ENCODE measurements around the gene CTSK. TPM values are rescaled to one million over a fixed set of nuclear protein-coding genes. Genes with fewer than 3 reads are reported as not detected.

CTSK gene
- total RNA-seq, 1 experiment from 2014 or later: 3.5 TPM

DNA sequence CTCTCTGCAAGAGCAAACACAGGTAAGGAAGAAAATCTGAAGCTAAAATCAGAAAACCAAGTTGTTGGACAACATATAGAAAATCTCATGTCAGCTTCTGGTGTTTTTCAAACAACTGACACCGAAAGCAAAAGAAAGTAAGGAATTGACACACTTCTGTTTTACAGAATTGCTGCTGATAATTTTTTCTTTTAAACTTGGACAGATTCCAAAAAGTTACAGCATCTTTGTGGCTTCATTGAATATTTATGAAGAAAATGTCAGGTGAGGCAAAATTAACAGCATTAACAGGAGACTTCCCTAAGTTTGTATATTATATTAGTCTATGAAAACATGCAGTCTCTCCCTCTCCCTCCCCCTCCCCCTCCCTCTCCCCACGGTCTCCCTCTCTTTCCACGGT is 27.6 kb downstream of the CTSK start:
- no peak overlapping the region for H3K4me3 ChIP-seq (replicated peaks in 1 of 2; ENCODE audit: low read depth in 1 of 2, low read length in 2 of 2)
- BruUV-seq (replicated peaks): no TSS peak
- TF ChIP-seq FOSL1 (IDR thresholded peaks at IDR 0.05; ENCODE audit: low read depth): no peak
- TF ChIP-seq POLR2AphosphoS5 (IDR thresholded peaks at IDR 0.05; ENCODE audit: low read depth, low read length): no peak
- no peak for TF ChIP-seq TCF7L2 (IDR thresholded peaks at IDR 0.05; ENCODE audit: borderline replicate concordance, extremely low read depth, insufficient read depth, insufficient read length)
- TF ChIP-seq, protein P1, sequence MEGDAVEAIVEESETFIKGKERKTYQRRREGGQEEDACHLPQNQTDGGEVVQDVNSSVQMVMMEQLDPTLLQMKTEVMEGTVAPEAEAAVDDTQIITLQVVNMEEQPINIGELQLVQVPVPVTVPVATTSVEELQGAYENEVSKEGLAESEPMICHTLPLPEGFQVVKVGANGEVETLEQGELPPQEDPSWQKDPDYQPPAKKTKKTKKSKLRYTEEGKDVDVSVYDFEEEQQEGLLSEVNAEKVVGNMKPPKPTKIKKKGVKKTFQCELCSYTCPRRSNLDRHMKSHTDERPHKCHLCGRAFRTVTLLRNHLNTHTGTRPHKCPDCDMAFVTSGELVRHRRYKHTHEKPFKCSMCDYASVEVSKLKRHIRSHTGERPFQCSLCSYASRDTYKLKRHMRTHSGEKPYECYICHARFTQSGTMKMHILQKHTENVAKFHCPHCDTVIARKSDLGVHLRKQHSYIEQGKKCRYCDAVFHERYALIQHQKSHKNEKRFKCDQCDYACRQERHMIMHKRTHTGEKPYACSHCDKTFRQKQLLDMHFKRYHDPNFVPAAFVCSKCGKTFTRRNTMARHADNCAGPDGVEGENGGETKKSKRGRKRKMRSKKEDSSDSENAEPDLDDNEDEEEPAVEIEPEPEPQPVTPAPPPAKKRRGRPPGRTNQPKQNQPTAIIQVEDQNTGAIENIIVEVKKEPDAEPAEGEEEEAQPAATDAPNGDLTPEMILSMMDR (IDR thresholded peaks at IDR 0.05 in 2 of 3, conservative IDR thresholded peaks at IDR 0.05 in 1 of 3; ENCODE audit: borderline replicate concordance in 1 of 3, insufficient read depth in 1 of 3, low read depth in 2 of 3, low read length in 2 of 3): no peak
- TF ChIP-seq CBX3 (IDR thresholded peaks at IDR 0.05; ENCODE audit: low read depth): no peak
- no peak for TF ChIP-seq EZH2phosphoT487 (IDR thresholded peaks at IDR 0.05; ENCODE audit: borderline replicate concordance)
- TF ChIP-seq JUND (IDR thresholded peaks at IDR 0.05): no peak
- no peak for TF ChIP-seq EZH2 (IDR thresholded peaks at IDR 0.05)
- TF ChIP-seq YY1 (IDR thresholded peaks at IDR 0.05; ENCODE audit: extremely low read depth, insufficient replicate concordance, low read depth, low read length): no peak
- no peak for TF ChIP-seq ZNF274 (IDR thresholded peaks at IDR 0.05; ENCODE audit: low read depth, low read length)
- TF ChIP-seq ELF1 (IDR thresholded peaks at IDR 0.05; ENCODE audit: borderline replicate concordance, low read depth): no peak
- TF ChIP-seq, protein P2, sequence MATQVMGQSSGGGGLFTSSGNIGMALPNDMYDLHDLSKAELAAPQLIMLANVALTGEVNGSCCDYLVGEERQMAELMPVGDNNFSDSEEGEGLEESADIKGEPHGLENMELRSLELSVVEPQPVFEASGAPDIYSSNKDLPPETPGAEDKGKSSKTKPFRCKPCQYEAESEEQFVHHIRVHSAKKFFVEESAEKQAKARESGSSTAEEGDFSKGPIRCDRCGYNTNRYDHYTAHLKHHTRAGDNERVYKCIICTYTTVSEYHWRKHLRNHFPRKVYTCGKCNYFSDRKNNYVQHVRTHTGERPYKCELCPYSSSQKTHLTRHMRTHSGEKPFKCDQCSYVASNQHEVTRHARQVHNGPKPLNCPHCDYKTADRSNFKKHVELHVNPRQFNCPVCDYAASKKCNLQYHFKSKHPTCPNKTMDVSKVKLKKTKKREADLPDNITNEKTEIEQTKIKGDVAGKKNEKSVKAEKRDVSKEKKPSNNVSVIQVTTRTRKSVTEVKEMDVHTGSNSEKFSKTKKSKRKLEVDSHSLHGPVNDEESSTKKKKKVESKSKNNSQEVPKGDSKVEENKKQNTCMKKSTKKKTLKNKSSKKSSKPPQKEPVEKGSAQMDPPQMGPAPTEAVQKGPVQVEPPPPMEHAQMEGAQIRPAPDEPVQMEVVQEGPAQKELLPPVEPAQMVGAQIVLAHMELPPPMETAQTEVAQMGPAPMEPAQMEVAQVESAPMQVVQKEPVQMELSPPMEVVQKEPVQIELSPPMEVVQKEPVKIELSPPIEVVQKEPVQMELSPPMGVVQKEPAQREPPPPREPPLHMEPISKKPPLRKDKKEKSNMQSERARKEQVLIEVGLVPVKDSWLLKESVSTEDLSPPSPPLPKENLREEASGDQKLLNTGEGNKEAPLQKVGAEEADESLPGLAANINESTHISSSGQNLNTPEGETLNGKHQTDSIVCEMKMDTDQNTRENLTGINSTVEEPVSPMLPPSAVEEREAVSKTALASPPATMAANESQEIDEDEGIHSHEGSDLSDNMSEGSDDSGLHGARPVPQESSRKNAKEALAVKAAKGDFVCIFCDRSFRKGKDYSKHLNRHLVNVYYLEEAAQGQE (IDR thresholded peaks at IDR 0.05; ENCODE audit: low read depth): no peak
- TF ChIP-seq RAD21 (IDR thresholded peaks at IDR 0.05; ENCODE audit: low read depth): no peak
- TF ChIP-seq CEBPB (IDR thresholded peaks at IDR 0.05; ENCODE audit: low read depth): no peak
- no peak for TF ChIP-seq POLR2A (IDR thresholded peaks at IDR 0.05; ENCODE audit: borderline replicate concordance, extremely low read depth, insufficient read depth, insufficient read length)
- TF ChIP-seq, protein P3, sequence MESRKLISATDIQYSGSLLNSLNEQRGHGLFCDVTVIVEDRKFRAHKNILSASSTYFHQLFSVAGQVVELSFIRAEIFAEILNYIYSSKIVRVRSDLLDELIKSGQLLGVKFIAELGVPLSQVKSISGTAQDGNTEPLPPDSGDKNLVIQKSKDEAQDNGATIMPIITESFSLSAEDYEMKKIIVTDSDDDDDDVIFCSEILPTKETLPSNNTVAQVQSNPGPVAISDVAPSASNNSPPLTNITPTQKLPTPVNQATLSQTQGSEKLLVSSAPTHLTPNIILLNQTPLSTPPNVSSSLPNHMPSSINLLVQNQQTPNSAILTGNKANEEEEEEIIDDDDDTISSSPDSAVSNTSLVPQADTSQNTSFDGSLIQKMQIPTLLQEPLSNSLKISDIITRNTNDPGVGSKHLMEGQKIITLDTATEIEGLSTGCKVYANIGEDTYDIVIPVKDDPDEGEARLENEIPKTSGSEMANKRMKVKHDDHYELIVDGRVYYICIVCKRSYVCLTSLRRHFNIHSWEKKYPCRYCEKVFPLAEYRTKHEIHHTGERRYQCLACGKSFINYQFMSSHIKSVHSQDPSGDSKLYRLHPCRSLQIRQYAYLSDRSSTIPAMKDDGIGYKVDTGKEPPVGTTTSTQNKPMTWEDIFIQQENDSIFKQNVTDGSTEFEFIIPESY (IDR thresholded peaks at IDR 0.05; ENCODE audit: extremely low read depth, insufficient replicate concordance, low read length): no peak
- no peak for TF ChIP-seq ATF3 (IDR thresholded peaks at IDR 0.05)
- TF ChIP-seq SIN3A (IDR thresholded peaks at IDR 0.05; ENCODE audit: low read depth): no peak
- no peak for TF ChIP-seq SRF (IDR thresholded peaks at IDR 0.05; ENCODE audit: low read depth)
- TF ChIP-seq, protein P4, sequence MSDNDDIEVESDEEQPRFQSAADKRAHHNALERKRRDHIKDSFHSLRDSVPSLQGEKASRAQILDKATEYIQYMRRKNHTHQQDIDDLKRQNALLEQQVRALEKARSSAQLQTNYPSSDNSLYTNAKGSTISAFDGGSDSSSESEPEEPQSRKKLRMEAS (IDR thresholded peaks at IDR 0.05): no peak
- no peak for DNase-seq (ENCODE audit: low read depth, low spot score)
- H3K27me3 ChIP-seq (ENCODE audit: insufficient read depth, low read length): no peaks in the 10 kb centered on the region
- no peak overlapping the region for H3K27ac ChIP-seq (ENCODE audit: low read depth, low read length)
- CTCF ChIA-PET: no interaction called here
- no peak for ATAC-seq
- intact Hi-C loops (cut with micrococcal nuclease): no loop called here
- no peaks in the 10 kb centered on the region for H3K9me2 ChIP-seq (ENCODE audit: insufficient read depth)
- no peaks in the 10 kb centered on the region for H4K20me1 ChIP-seq (ENCODE audit: insufficient read depth)
- RAD21 ChIA-PET (ENCODE audit: low non-redundant PET in 1 of 2, low total read pairs in 2 of 2, uncharacterized antibody in 2 of 2, unreplicated experiment in 2 of 2): no interaction called here
- H3K79me2 ChIP-seq (ENCODE audit: insufficient read depth, low read length): no peaks in the 10 kb centered on the region
- POLR2A ChIA-PET: no interaction called here
- H3K36me3 ChIP-seq (ENCODE audit: control insufficient read depth in 1 of 2, insufficient read depth in 2 of 2, low read length in 2 of 2): no peaks in the 10 kb centered on the region
- H3K4me2 ChIP-seq (ENCODE audit: low read length): no peak overlapping the region
- peaks cover 0 to 4% of the 10 kb centered on the region in 2 experiments; a peak in 2 of 4 replicates for H3K4me1 ChIP-seq (ENCODE audit: control insufficient read depth in 1 of 2, insufficient read depth in 2 of 2, low read length in 2 of 2)
- no peaks in the 10 kb centered on the region for H3K9me3 ChIP-seq (ENCODE audit: control insufficient read depth in 1 of 2, insufficient read depth in 1 of 2, low read depth in 1 of 2, low read length in 2 of 2)
- no peak overlapping the region for H2AFZ ChIP-seq (ENCODE audit: low read depth, low read length, poor library complexity, severe bottlenecking)
- no peak overlapping the region for H3K9ac ChIP-seq (ENCODE audit: low read length)
